Measurements from ENCODE around the gene GFER.

The GFER gene

GRCh38 chr16:1971796-1972489 lies 12.1 kb upstream of the GFER start, which contains the start of gene TBL3 (continued):
- TF ChIP-seq, protein P1, sequence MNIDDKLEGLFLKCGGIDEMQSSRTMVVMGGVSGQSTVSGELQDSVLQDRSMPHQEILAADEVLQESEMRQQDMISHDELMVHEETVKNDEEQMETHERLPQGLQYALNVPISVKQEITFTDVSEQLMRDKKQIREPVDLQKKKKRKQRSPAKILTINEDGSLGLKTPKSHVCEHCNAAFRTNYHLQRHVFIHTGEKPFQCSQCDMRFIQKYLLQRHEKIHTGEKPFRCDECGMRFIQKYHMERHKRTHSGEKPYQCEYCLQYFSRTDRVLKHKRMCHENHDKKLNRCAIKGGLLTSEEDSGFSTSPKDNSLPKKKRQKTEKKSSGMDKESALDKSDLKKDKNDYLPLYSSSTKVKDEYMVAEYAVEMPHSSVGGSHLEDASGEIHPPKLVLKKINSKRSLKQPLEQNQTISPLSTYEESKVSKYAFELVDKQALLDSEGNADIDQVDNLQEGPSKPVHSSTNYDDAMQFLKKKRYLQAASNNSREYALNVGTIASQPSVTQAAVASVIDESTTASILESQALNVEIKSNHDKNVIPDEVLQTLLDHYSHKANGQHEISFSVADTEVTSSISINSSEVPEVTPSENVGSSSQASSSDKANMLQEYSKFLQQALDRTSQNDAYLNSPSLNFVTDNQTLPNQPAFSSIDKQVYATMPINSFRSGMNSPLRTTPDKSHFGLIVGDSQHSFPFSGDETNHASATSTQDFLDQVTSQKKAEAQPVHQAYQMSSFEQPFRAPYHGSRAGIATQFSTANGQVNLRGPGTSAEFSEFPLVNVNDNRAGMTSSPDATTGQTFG (tag by site-specific recombination; IDR thresholded peaks at IDR 0.05; ENCODE audit: borderline replicate concordance): no peak
- TF ChIP-seq ZBTB8A (tag by site-specific recombination; IDR thresholded peaks at IDR 0.05) (peak; percentile 68), ZNF837 (tag by site-specific recombination; IDR thresholded peaks at IDR 0.05) (no peak), ZFP69B (tag by site-specific recombination; IDR thresholded peaks at IDR 0.05) (peak; percentile 57), REPIN1 (tag by site-specific recombination; IDR thresholded peaks at IDR 0.05; ENCODE audit: low read depth) (no peak), ZNF184 (tag by site-specific recombination; IDR thresholded peaks at IDR 0.05) (no peak), ZNF660 (tag by site-specific recombination; IDR thresholded peaks at IDR 0.05) (peak; percentile 88), YY1 (tag by site-specific recombination; IDR thresholded peaks at IDR 0.05) (peak; percentile 100), ZBTB7A (tag by site-specific recombination; IDR thresholded peaks at IDR 0.05; ENCODE audit: low read depth) (peak; percentile 96), HIC1 (tag by site-specific recombination; IDR thresholded peaks at IDR 0.05) (peak; percentile 68), TRIM28 (IDR thresholded peaks at IDR 0.05; ENCODE audit: borderline replicate concordance, low read length) (0 out of 2 replicates have a peak, but pooled peaks have one; percentile 17), ZNF248 (tag by site-specific recombination; IDR thresholded peaks at IDR 0.05) (no peak), ZNF654 (tag by site-specific recombination; IDR thresholded peaks at IDR 0.05; ENCODE audit: low read depth) (no peak), SALL2 (tag by site-specific recombination; IDR thresholded peaks at IDR 0.05; ENCODE audit: borderline replicate concordance) (no peak), ZNF324 (tag by site-specific recombination; IDR thresholded peaks at IDR 0.05) (peak; percentile 88), ZNF155 (tag by site-specific recombination; IDR thresholded peaks at IDR 0.05) (no peak), ZNF335 (tag by site-specific recombination; conservative IDR thresholded peaks at IDR 0.05) (peak; percentile 88), ZNF239 (tag by site-specific recombination; IDR thresholded peaks at IDR 0.05) (peak; percentile 68; the same call in 1 of the 2 replicates), ZNF394 (tag by site-specific recombination; IDR thresholded peaks at IDR 0.05; ENCODE audit: borderline replicate concordance) (peak; percentile 75; the same call in 1 of the 2 replicates), ZNF19 (tag by site-specific recombination; IDR thresholded peaks at IDR 0.05; ENCODE audit: low read depth) (no peak), ZNF391 (tag by site-specific recombination; IDR thresholded peaks at IDR 0.05; ENCODE audit: borderline replicate concordance, low read depth) (peak; percentile 84; the same call in 1 of the 2 replicates), ZNF510 (tag by site-specific recombination; IDR thresholded peaks at IDR 0.05; ENCODE audit: insufficient replicate concordance) (no peak), ZNF24 (tag by site-specific recombination; IDR thresholded peaks at IDR 0.05) (peak; percentile 92), KLF16 (tag by site-specific recombination; IDR thresholded peaks at IDR 0.05) (peak; percentile 92), BCL11B (tag by site-specific recombination; IDR thresholded peaks at IDR 0.05; ENCODE audit: low read depth) (no peak)
- TF ChIP-seq, protein P2, sequence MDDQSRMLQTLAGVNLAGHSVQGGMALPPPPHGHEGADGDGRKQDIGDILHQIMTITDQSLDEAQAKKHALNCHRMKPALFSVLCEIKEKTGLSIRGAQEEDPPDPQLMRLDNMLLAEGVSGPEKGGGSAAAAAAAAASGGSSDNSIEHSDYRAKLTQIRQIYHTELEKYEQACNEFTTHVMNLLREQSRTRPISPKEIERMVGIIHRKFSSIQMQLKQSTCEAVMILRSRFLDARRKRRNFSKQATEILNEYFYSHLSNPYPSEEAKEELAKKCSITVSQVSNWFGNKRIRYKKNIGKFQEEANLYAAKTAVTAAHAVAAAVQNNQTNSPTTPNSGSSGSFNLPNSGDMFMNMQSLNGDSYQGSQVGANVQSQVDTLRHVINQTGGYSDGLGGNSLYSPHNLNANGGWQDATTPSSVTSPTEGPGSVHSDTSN (CRISPR knock-in tag; IDR thresholded peaks at IDR 0.05): peak; percentile 95
- TF ChIP-seq, protein P3, sequence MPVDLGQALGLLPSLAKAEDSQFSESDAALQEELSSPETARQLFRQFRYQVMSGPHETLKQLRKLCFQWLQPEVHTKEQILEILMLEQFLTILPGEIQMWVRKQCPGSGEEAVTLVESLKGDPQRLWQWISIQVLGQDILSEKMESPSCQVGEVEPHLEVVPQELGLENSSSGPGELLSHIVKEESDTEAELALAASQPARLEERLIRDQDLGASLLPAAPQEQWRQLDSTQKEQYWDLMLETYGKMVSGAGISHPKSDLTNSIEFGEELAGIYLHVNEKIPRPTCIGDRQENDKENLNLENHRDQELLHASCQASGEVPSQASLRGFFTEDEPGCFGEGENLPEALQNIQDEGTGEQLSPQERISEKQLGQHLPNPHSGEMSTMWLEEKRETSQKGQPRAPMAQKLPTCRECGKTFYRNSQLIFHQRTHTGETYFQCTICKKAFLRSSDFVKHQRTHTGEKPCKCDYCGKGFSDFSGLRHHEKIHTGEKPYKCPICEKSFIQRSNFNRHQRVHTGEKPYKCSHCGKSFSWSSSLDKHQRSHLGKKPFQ (tag by site-specific recombination; IDR thresholded peaks at IDR 0.05): no peak; the same call in 1 of the 2 replicates
- TF ChIP-seq, protein P4, sequence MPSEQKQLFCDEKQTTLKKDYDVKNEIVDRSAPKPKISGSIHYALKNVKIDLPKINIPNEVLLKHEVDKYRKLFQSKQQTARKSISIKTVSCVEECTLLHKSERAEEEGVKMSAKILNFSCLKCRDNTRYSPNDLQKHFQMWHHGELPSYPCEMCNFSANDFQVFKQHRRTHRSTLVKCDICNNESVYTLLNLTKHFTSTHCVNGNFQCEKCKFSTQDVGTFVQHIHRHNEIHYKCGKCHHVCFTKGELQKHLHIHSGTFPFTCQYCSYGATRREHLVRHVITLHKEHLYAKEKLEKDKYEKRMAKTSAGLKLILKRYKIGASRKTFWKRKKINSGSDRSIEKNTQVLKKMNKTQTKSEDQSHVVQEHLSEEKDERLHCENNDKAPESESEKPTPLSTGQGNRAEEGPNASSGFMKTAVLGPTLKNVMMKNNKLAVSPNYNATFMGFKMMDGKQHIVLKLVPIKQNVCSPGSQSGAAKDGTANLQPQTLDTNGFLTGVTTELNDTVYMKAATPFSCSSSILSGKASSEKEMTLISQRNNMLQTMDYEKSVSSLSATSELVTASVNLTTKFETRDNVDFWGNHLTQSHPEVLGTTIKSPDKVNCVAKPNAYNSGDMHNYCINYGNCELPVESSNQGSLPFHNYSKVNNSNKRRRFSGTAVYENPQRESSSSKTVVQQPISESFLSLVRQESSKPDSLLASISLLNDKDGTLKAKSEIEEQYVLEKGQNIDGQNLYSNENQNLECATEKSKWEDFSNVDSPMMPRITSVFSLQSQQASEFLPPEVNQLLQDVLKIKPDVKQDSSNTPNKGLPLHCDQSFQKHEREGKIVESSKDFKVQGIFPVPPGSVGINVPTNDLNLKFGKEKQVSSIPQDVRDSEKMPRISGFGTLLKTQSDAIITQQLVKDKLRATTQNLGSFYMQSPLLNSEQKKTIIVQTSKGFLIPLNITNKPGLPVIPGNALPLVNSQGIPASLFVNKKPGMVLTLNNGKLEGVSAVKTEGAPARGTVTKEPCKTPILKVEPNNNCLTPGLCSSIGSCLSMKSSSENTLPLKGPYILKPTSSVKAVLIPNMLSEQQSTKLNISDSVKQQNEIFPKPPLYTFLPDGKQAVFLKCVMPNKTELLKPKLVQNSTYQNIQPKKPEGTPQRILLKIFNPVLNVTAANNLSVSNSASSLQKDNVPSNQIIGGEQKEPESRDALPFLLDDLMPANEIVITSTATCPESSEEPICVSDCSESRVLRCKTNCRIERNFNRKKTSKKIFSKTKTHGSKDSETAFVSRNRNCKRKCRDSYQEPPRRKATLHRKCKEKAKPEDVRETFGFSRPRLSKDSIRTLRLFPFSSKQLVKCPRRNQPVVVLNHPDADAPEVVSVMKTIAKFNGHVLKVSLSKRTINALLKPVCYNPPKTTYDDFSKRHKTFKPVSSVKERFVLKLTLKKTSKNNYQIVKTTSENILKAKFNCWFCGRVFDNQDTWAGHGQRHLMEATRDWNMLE (tag by site-specific recombination; conservative IDR thresholded peaks at IDR 0.05; ENCODE audit: low read depth): peak; percentile 95
